HG03565 (cell line): ENCODE data around the gene EXOC3L4.
"Not testable (repeated sequence)": the region's sequence is repeated elsewhere in the genome, so short reads cannot be mapped to it uniquely, and the experiment has no call there.

Source experiments
- ATAC-seq: cut with Tn5 transposase; IDR thresholded peaks from one replicate; pipeline ENCODE4 v1.9.1; 2021; ENCODE audit warnings: mild to moderate bottlenecking, moderate library complexity; ENCODE audit not compliant: unreplicated experiment

Gene EXOC3L4

DNA sequence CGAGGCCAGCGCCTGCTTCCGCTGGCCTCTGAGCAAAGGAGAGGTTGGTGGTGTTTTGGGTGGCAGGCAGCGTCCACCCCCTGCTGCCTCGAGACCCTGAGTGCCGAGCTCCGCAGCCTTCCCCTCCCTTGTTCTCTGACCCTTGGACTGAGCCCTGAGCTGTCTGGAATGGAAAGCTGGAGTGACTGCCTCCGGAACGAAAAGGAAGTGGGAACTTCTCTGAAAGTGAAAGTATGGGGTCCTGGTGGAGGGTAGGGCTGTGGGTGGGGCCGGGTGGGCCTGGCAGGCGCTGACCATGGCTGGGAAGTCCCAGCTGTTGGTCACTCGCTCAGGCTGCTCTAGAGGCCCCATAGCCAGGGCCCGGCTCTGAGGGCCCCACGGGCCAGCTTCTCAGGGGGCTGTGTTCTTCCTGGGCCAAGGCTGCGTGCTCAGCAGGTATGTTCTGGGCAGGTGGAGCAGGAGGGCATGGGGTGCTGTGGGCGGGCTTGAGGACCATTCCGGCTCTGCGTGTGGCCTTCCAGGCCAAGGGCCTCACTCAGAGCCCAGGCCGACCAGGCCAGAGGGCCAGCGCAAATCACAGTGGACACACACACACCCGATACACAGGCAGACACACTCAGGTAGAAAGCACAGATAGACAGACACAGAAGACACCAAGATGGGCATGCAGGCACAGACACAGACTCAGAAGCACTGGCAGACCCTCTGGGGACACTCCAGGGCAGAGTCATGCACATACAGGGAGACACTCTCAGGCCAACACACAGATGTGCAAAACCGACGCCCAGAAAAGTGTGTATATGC lies at the start of gene EXOC3L4:
TSS of gene EXOC3L4 (plus strand) at position 320 of the 804 bp plus-strand sequence. CDS start 5,495 bp downstream, outside the sequence.
- ATAC-seq = no peak

GRCh38 chr14:103045371-103045869 lies 49.1 kb upstream of the EXOC3L4 start:
- ATAC-seq = no peak

- ATAC-seq = not testable (repeated sequence)
These were observed 47.1 kb upstream of the EXOC3L4 start for GRCh38 chr14:103047453-103047852.

DNA sequence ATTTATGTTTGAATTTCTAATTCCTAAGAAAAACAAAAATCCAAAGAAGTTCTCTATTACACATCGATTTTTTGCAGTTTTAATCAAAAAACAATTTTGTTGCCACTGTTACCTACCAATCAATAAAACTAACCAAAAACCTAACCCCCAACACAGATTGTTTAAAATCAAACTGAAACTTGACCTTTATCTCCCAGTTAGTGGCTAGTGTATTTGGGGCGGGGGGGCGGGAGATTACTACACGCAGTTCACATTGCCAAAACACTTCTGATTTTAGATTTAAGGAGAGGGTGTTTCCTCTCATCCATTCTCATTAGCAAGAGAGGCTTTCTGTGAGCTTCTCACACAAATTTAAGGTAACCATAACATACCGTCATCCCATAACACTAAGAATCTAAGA lies 43.6 kb upstream of the EXOC3L4 start:
- no peak for ATAC-seq

DNA sequence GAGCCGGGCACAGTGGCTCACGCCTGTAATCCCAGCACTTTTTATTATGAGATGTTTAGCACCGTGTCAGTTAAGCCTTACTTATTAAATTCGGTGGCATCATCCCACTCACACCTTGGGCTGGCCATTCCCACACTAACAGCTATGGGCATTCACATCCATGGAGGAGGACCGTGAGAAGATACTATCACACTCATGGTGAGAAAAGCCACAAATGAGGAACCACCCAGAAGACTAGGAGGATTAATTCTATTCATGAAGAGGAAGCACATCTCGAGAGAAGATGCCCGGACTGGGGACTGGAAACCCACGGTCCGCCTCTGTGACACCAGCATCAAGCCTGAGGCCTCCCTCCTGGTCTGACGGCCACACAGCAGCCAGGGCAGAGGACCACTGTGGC lies 42.1 kb upstream of the EXOC3L4 start:
- no peak for ATAC-seq

GRCh38 chr14:103055695-103056094 lies 38.8 kb upstream of the EXOC3L4 start:
- ATAC-seq = no peak

DNA sequence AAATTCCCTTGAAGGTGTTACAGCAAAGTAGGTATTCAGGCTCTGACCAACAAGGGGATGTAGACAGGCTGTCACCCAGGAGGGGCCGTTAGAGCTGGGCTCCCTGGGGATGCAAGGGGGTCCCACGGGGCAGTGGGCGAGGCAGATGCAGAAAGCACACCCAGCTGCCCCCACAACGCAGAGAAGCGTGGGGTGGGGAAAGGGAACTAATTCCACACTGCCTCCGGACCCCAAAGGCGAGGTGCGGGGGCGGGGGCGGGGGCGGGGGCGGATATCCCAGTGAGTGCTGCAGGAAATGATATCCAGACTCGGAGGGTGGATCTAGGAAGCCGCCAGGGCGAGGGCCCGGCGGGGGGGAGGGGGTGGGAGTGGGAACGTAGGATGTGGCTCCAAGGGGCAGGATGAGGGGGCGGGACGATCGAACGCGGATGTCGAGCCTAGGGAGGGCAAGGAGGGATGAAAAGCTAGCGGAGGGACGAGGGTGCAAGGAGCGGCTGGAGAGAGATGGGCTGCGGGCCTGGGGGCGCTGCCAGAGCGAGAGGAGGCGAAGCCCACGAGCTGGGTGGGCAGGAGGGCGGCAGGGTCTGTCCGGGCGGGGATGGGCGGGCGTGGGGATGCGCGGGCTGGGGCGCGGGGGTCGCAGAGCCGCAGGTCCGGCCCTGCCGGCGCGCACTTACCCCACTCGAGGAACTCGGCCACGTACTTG lies 38.0 kb upstream of the EXOC3L4 start:
- ATAC-seq = no peak

DNA sequence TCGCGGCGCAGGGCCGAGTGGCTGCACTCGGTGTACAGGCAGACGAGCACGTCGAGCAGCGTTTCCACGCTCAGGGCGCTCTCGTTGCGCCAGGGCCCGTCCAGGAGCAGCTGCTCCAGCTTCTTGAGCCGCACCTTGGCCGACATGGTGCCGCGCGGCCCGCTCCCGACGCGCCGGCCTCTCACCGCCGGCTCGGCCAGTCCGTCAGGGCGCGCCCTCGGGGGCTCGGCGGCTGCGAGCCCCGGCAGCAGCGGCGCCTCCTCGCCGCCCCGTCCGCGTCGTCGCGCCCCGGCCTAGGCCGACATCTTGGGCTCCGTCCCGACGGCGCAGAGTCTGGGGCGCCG lies 37.5 kb upstream of the EXOC3L4 start:
- peak; percentile 20 for ATAC-seq

DNA sequence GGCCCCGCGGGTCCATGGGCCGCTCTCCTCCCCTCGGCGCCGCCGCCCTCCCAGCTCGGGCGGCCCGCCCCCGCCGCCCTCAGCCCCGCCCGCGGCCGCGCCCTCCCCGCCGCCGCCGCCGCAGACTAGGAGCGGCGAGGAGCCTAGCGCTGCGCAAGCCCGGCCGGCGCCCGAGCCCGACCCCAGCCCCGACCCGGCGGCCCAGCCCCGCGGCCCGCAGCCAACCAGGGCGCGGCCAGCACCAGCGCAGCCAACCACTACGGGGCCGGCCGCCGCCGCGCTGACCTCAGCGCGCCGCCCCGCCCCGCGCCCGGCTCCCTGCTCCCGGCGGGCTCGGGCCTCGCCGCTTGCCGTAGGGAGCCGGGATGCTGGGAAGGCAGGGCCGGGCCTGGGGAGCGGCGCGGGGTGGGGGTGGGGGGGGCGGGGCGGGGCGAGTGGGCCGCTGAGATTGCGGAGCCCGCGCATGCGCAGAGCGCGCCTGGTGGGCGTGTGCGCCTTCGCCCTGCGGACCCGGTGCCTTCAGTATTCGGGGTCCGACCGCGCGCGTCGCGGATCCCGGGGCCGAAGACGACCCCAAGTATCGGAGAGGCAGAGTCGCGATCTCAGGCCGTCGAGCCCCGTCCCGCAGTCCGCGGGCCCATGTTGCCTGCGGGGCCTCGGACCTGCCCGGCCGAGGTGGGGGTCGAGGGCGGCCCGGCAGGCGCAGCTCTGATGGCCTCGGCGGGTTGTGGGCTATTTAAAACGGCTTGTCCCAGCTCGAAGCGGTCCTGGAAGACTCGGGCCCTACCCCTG lies 37.0 kb upstream of the EXOC3L4 start, which contains the start of gene CDC42BPB:
TSS of gene CDC42BPB (minus strand) at position 178 of the 792 bp plus-strand sequence. CDS start 376 bp downstream, outside the sequence.
- peak; percentile 62 for ATAC-seq

DNA sequence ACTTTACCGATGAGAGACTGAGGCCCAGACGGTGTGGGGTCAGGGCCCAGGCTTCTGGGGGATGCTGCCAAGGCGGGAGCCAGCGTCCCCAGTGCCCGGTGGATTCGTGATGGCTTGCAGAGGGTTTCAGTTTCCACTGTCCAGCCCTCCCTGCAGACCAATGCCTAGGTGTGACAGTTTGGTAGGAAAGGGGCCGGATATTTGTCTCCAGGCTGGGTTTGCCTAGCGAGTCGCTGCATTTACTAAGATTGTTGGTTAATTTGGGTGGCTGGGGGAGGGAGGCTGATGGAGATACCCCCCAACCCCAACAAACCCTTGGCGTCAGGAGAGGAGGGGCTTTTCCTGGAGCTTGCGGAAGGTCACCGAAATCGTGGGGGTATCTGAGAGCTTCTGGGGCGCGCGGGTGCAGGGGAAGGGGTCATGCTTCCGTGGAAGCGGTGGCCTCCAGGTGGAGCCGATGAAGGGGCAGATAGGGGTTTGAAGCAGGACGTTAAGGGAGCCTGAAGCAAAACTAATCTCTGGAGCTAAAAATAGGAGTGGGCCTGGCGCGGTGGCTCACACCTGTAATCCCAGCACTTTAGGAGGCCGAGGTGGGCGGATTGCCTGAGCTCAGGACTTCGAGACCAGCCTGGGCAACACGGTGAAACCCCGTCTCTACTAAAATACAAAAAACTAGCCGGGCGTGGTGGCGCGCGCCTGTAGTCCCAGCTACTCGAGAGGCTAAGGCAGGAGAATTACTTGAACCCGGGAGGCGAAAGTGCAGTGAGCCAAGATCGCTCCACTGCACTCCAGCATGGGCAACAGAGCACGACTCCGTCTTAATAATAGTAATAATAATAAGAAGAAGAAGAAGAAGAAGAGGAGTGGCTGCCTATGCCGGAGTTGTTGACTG lies 36.1 kb upstream of the EXOC3L4 start:
- ATAC-seq = no peak

GRCh38 chr14:103059556-103059955 lies 35.0 kb upstream of the EXOC3L4 start:
- no peak for ATAC-seq

DNA sequence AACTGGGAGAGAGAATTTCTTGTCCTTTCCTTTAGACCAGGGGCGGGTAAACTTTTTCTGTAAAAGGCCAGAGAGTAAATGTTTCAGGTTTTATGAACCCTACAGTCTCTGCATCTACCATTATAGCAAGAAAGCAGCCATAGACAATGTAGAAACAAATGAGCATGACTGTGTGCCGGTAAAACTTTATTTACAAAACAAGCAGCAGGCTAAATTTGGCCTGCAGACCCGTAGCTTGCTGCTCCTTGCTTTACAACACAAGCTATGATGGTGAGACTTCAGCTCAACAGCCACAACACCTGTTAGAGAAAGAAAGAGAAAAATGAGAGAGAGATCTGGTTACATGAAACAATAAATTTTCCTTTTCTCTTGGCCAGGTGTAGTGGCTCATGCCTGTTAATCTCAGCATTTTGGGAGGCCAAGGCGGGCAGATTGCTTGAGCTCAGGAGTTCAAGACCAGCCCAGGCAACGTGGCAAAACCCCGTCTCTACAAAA lies 33.0 kb upstream of the EXOC3L4 start:
- no peak for ATAC-seq

- ATAC-seq = no peak
These were observed 30.1 kb upstream of the EXOC3L4 start for GRCh38 chr14:103064436-103064835.

- ATAC-seq = no peak
These were observed 29.5 kb upstream of the EXOC3L4 start for GRCh38 chr14:103064978-103065377.

- ATAC-seq = no peak
These were observed 28.7 kb upstream of the EXOC3L4 start for GRCh38 chr14:103065861-103066260.

DNA sequence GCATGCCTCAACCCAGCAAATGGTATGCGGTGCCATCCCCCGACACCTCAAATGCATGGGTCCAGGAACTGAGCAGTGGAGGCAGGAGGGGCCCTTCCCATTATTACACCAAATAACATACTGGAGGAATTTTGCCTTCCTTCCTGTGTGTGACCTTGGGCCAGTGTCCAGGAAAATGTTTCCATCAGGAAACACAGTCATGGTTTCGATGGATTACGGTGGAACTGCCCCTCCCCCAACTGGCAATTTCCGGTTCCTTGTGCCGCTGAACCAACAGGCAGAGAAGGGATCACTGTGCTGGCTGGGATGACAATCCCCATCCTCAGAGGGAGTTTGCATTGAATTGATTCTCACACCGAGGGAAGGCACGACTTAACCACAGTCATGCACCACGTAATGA lies 28.1 kb upstream of the EXOC3L4 start:
- no peak for ATAC-seq

GRCh38 chr14:103067231-103067954 lies 27.1 kb upstream of the EXOC3L4 start:
- ATAC-seq = no peak

- no peak for ATAC-seq
These were observed 26.0 kb upstream of the EXOC3L4 start for GRCh38 chr14:103068351-103069073.
